Naive B cell (primary cell): ENCODE measurements around the gene TARBP1. TPM values are rescaled to one million over a fixed set of nuclear protein-coding genes. Genes with fewer than 3 reads are reported as not detected.
"Not testable (repeated sequence)": the region's sequence is repeated elsewhere in the genome, so short reads cannot be mapped to it uniquely, and the experiment has no call there.

ENCODE experiments used
- ATAC-seq, 2 donors: fragments of 150-1000 bp; cut with Tn5 transposase; 2 replicates each; pipeline ENCODE4 v1.10.0; 2021; ENCODE audit warnings: low read depth in 2 of 2, mild to moderate bottlenecking in 2 of 2, moderate library complexity in 2 of 2
- DNase-seq: peaks from one replicate; pipeline ENCODE4 v3.0.0; 2022
- H3K27ac Mint-ChIP-seq, 6 donors: one replicate each; pipeline ENCODE4 v1.8.0; 2020 to 2022; ENCODE audit warnings: mild to moderate bottlenecking in 6 of 6, mixed read lengths in 6 of 6, moderate library complexity in 5 of 6, inconsistent platforms in 2 of 6
- H3K27me3 Mint-ChIP-seq, 3 donors: one replicate each; pipeline ENCODE4 v1.8.0; 2021 to 2022; ENCODE audit warnings: mixed read lengths in 3 of 3, mild to moderate bottlenecking in 1 of 3
- H3K36me3 Mint-ChIP-seq, 2 donors: one replicate each; pipeline ENCODE4 v1.8.0; 2020 to 2022; ENCODE audit warnings: mixed read lengths in 2 of 2, inconsistent platforms in 1 of 2, mild to moderate bottlenecking in 1 of 2
- H3K4me1 Mint-ChIP-seq, 3 donors: one replicate each; pipeline ENCODE4 v1.8.0; 2020 to 2022; ENCODE audit warnings: mixed read lengths in 3 of 3, inconsistent platforms in 1 of 3, mild to moderate bottlenecking in 1 of 3, moderate library complexity in 1 of 3
- H3K4me3 Mint-ChIP-seq, 8 donors: one replicate each; pipeline ENCODE4 v1.8.0; 2020 to 2022; ENCODE audit warnings: mild to moderate bottlenecking in 8 of 8, mixed read lengths in 8 of 8, moderate library complexity in 8 of 8, inconsistent platforms in 2 of 8
- H3K9me3 Mint-ChIP-seq, 7 donors: one replicate each; pipeline ENCODE4 v1.8.0; 2020 to 2022; ENCODE audit warnings: mixed read lengths in 7 of 7, mild to moderate bottlenecking in 5 of 7, inconsistent platforms in 2 of 7, moderate library complexity in 1 of 7
- polyA plus RNA-seq, 6 donors: library from polyadenylated mRNA; unstranded; fragments of 300-500 nt; fragmentation: Illumina TruSeq; gene quantifications; one replicate each; pipeline ENCODE4 v1.2.3, GENCODE V29; 2021; ENCODE audit warnings: low read depth in 6 of 6

Gene TARBP1
- polyA plus RNA-seq, 6 donors from 2014 or later = 5.3 to 8.0 (median 6.3) TPM

GRCh38 chr1:234401658-234402057, 77.3 kb downstream of the TARBP1 start:
- no peak for ATAC-seq
- DNase-seq = no peak
- peaks cover 4 to 6% of the 10 kb centered on the region in 2 donors for H3K36me3 Mint-ChIP-seq
- H3K9me3 Mint-ChIP-seq = peaks cover 0 to 2% (median 0%) of the 10 kb centered on the region in 7 donors
- H3K27me3 Mint-ChIP-seq = no peaks in the 10 kb centered on the region
- peaks cover 22 to 36% (median 34%) of the 10 kb centered on the region in 3 donors for H3K4me1 Mint-ChIP-seq
- H3K4me3 Mint-ChIP-seq = peak overlapping the region in 1 of 8 donors; percentile 5
- peak overlapping the region in 4 of 6 donors; percentile 3 to 74 (median 30) for H3K27ac Mint-ChIP-seq

- Mint-ChIP-seq H3K27me3 (no peaks in the 10 kb centered on the region), H3K27ac (peak overlapping the region in 5 of 6 donors; percentile 26 to 74 (median 56)), H3K36me3 (peaks cover 6 to 11% of the 10 kb centered on the region in 2 donors), H3K4me3 (peak overlapping the region in 6 of 8 donors; percentile 1 to 57 (median 20)), H3K4me1 (peaks cover 22 to 37% (median 34%) of the 10 kb centered on the region in 3 donors), H3K9me3 (peaks cover 0 to 2% (median 0%) of the 10 kb centered on the region in 7 donors)
- DNase-seq (no peak), ATAC-seq (peak; percentile 40 to 43)
Measured at GRCh38 chr1:234400773-234401172, 78.2 kb downstream of the TARBP1 start.

DNA sequence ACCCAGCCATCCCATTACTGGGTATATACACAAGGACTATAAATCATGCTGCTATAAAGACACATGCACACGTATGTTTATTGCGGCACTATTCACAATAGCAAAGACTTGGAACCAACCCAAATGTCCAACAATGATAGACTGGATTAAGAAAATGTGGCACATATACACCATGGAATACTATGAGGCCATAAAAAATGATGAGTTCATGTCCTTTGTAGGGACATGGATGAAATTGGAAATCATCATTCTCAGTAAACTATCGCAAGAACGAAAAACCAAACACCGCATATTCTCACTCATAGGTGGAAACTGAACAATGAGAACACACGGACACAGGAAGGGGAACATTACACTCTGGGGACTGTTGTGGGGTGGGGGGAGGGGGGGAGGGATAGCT, 79.5 kb downstream of the TARBP1 start:
- not testable (repeated sequence) for H3K9me3 Mint-ChIP-seq, DNase-seq, H3K27me3 Mint-ChIP-seq, ATAC-seq
- peak overlapping the region in 6 of 8 donors; percentile 75 to 91 (median 83) for H3K4me3 Mint-ChIP-seq
- H3K4me1 Mint-ChIP-seq = peaks cover 22 to 37% (median 34%) of the 10 kb centered on the region in 3 donors
- peaks cover 6 to 11% of the 10 kb centered on the region in 2 donors for H3K36me3 Mint-ChIP-seq
- H3K27ac Mint-ChIP-seq = peak overlapping the region in 2 of 6 donors; percentile 74 to 91

GRCh38 chr1:234398849-234399381, 80.1 kb downstream of the TARBP1 start:
- DNase-seq (peak; percentile 20), ATAC-seq (peak; percentile 35 to 45)
- H3K4me3 Mint-ChIP-seq = peak overlapping the region; percentile 75 to 92 (median 85)
- peaks cover 6 to 11% of the 10 kb centered on the region in 2 donors for H3K36me3 Mint-ChIP-seq
- peaks cover 0 to 2% (median 0%) of the 10 kb centered on the region in 7 donors for H3K9me3 Mint-ChIP-seq
- H3K27me3 Mint-ChIP-seq = no peaks in the 10 kb centered on the region
- H3K4me1 Mint-ChIP-seq = peaks cover 22 to 37% (median 34%) of the 10 kb centered on the region in 3 donors
- peak overlapping the region in 5 of 6 donors; percentile 21 to 91 (median 74) for H3K27ac Mint-ChIP-seq

DNA sequence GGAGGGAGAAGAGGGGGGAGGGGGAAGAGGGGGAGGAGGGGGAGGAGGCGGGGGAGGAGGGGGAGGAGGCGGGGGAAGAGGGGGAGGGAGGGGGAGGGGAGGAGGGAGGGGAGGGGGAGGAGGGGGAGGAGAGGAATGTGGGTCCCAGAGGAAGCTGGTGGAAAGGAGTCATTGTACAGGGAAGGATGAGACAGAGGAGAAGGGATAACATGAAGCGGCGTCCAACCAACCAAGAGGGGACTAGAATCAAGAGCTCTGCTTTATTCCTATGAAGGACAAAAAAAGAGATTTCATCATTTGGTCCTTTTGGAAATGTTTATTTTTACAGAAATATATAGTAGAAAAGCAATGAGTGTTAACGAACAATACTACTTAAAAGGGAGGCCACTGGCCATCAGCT, 81.2 kb downstream of the TARBP1 start:
- peaks cover 0 to 2% (median 0%) of the 10 kb centered on the region in 7 donors for H3K9me3 Mint-ChIP-seq
- DNase-seq = no peak
- no peak overlapping the region for H3K27ac Mint-ChIP-seq
- H3K4me3 Mint-ChIP-seq = no peak overlapping the region
- no peaks in the 10 kb centered on the region for H3K27me3 Mint-ChIP-seq
- H3K36me3 Mint-ChIP-seq = peaks cover under 1 to 11% of the 10 kb centered on the region in 2 donors
- no peak for ATAC-seq
- peaks cover 22 to 34% (median 34%) of the 10 kb centered on the region in 3 donors for H3K4me1 Mint-ChIP-seq

GRCh38 chr1:234396871-234397270, 82.1 kb downstream of the TARBP1 start:
- peaks cover 20 to 32% (median 30%) of the 10 kb centered on the region in 3 donors for H3K4me1 Mint-ChIP-seq
- H3K27me3 Mint-ChIP-seq = no peaks in the 10 kb centered on the region
- ATAC-seq (no peak), DNase-seq (no peak)
- H3K27ac Mint-ChIP-seq = peak overlapping the region in 4 of 6 donors; percentile 47 to 84 (median 56)
- peaks cover 0 to 11% of the 10 kb centered on the region in 2 donors for H3K36me3 Mint-ChIP-seq
- H3K4me3 Mint-ChIP-seq = peak overlapping the region in 2 of 8 donors; percentile 13 to 31
- peaks cover 0 to 2% (median 0%) of the 10 kb centered on the region in 7 donors for H3K9me3 Mint-ChIP-seq

- no peak overlapping the region for H3K27ac Mint-ChIP-seq
- no peaks in the 10 kb centered on the region for H3K27me3 Mint-ChIP-seq
- peaks cover 15 to 25% (median 24%) of the 10 kb centered on the region in 3 donors for H3K4me1 Mint-ChIP-seq
- DNase-seq (no peak), ATAC-seq (no peak)
- H3K36me3 Mint-ChIP-seq = peaks cover 5 to 11% of the 10 kb centered on the region in 2 donors
- peaks cover 0 to 2% (median 0%) of the 10 kb centered on the region in 7 donors for H3K9me3 Mint-ChIP-seq
- peak overlapping the region in 1 of 8 donors; percentile 27 for H3K4me3 Mint-ChIP-seq
Measured at GRCh38 chr1:234396092-234396491, 82.9 kb downstream of the TARBP1 start.

GRCh38 chr1:234395297-234395696, 83.7 kb downstream of the TARBP1 start:
- peaks cover 0 to 2% (median 0%) of the 10 kb centered on the region in 7 donors for H3K9me3 Mint-ChIP-seq
- peaks cover 9 to 18% (median 16%) of the 10 kb centered on the region in 3 donors for H3K4me1 Mint-ChIP-seq
- H3K27me3 Mint-ChIP-seq = no peaks in the 10 kb centered on the region
- no peak for DNase-seq
- peaks cover 5 to 11% of the 10 kb centered on the region in 2 donors for H3K36me3 Mint-ChIP-seq
- H3K27ac Mint-ChIP-seq = peak overlapping the region in 1 of 6 donors; percentile 12
- H3K4me3 Mint-ChIP-seq = peak overlapping the region in 1 of 8 donors; percentile 72
- no peak for ATAC-seq

GRCh38 chr1:234393190-234393589, 85.8 kb downstream of the TARBP1 start:
- Mint-ChIP-seq H3K27ac (no peak overlapping the region), H3K4me3 (no peak overlapping the region), H3K36me3 (peaks cover 5 to 18% of the 10 kb centered on the region in 2 donors), H3K27me3 (no peaks in the 10 kb centered on the region), H3K9me3 (peaks cover 0 to 2% (median 0%) of the 10 kb centered on the region in 7 donors), H3K4me1 (peaks cover 0 to 4% (median 0%) of the 10 kb centered on the region in 3 donors)
- ATAC-seq (no peak), DNase-seq (no peak)

DNA sequence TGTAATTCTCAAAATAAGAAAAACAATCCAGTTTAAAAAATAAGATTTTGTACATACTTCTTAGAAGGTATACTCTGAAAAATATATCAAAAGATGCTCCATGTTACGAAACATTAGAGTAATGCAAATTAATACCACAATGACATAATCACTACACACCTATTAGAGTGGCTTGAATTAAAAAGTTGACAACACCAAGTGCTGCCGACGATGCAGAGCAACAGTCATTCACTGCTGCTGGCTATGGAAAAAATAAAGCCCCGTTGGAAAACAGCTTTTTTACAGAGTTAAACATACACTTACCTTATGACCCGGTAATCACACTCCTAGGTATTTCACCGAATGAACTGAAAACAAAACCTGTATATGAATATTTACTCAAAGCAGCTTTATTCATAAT, 90.9 kb downstream of the TARBP1 start:
- Mint-ChIP-seq H3K4me3 (no peak overlapping the region), H3K27me3 (no peaks in the 10 kb centered on the region), H3K4me1 (peaks cover 0 to 6% (median 0%) of the 10 kb centered on the region in 3 donors), H3K9me3 (no peaks in the 10 kb centered on the region), H3K27ac (no peak overlapping the region), H3K36me3 (peaks cover 5 to 7% of the 10 kb centered on the region in 2 donors)
- DNase-seq = no peak
- ATAC-seq = no peak

DNA sequence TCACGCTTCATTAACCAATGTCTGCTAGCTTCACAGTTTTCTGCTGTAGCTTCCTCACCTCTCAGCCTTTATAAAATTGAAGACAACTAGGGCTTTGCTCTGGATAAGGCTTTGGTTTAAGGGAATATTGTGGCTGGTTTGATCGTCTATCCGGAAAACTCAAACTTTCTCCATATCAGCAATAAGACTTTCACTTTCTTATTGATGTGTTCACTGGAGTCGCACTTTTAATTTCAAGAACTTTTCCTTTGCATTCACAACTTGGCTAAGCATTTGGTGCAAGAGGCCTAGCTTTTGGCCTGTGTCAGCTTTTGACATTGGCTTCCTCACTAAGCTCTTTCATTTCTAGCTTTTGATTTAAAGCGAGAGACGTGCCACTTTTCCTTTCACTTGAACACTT, 92.9 kb downstream of the TARBP1 start:
- Mint-ChIP-seq H3K36me3 (peaks cover 0 to 7% of the 10 kb centered on the region in 2 donors), H3K27me3 (no peaks in the 10 kb centered on the region), H3K4me3 (no peak overlapping the region), H3K27ac (peak overlapping the region in 1 of 6 donors; percentile 83), H3K9me3 (no peaks in the 10 kb centered on the region), H3K4me1 (peaks cover 2 to 10% (median 7%) of the 10 kb centered on the region in 3 donors)
- ATAC-seq (no peak), DNase-seq (no peak)

DNA sequence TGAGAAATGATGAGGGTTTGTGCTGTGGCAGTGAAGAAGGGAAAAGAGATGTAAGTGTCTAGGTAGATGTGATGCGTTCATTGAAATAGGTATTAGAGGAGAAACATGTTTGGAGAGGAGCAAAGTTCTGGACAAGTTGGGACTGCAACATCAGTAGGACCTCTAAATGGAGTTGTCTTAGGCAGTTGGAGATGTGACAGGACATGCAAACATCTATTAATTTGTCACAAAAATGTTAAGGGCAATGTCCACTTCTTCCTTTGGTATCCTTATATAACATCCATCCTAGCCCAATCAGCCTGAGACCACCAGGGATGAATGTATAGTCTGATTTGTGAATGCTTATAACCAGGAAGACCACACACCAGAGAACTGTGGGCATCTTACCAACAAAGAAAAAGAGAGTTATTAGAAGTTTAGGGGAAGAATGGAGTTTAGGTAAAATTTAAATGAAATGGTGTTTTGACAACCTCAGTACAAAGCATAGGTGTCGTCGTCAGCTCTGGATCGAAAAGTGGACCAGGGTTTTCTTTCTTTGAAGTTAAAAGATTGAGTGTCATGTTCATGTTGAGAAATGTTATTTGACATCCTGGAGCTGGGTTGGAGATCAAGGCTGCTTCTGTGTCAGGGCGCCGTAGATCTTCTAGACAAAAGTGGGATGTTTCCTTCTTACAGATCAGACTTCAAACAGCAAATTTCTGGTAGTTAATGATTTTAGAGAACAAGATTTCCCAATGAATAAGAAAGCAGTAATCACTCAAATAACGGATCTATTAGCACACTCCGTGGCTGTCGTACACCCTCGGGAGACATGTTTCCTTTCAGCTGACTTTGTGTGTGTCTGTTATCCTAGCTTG, 97.1 kb downstream of the TARBP1 start:
- DNase-seq = no peak
- Mint-ChIP-seq H3K4me1 (peaks cover 8 to 31% (median 28%) of the 10 kb centered on the region in 3 donors), H3K36me3 (peaks cover 24 to 28% of the 10 kb centered on the region in 2 donors), H3K4me3 (no peak overlapping the region), H3K9me3 (peaks cover 0 to 1% (median 0%) of the 10 kb centered on the region in 7 donors), H3K27ac (peak overlapping the region in 4 of 6 donors; percentile 5 to 57 (median 28)), H3K27me3 (no peaks in the 10 kb centered on the region)
- no peak for ATAC-seq

DNA sequence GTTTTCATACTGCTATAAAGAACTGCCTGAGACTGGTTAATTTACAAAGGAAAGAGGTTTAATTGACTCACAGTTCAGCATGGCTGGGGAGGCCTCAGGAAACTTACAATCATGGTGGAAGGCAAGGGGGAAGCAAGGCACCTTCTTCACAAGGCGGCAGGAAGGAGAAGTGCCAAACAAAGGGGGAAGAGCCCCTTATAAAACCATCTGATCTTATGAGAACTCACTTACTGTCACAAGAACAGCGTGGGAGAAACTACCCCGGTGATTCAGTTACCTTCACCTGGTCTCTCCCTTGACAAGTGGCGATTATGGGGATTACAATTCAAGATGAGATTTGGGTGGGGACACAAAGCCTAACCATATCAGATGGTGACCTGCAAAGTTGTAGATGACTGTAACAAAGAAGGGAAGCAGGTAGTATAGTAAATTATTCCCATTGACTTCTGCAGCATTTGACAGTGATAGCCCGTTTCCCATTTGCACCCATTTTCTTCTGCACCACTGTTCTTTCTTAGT, 99.3 kb downstream of the TARBP1 start:
- H3K4me1 Mint-ChIP-seq = peaks cover 23 to 45% (median 32%) of the 10 kb centered on the region in 3 donors
- peaks cover 37 to 40% of the 10 kb centered on the region in 2 donors for H3K36me3 Mint-ChIP-seq
- not testable (repeated sequence) for H3K9me3 Mint-ChIP-seq, H3K27ac Mint-ChIP-seq, H3K27me3 Mint-ChIP-seq, DNase-seq, H3K4me3 Mint-ChIP-seq, ATAC-seq
